ENCODE data around the gene P2RY6. TPM values are rescaled to one million over a fixed set of nuclear protein-coding genes. Genes with fewer than 3 reads are reported as not detected.

Gene P2RY6
- total RNA-seq, 1 donor from 2014 or later: 0.74 TPM

DNA sequence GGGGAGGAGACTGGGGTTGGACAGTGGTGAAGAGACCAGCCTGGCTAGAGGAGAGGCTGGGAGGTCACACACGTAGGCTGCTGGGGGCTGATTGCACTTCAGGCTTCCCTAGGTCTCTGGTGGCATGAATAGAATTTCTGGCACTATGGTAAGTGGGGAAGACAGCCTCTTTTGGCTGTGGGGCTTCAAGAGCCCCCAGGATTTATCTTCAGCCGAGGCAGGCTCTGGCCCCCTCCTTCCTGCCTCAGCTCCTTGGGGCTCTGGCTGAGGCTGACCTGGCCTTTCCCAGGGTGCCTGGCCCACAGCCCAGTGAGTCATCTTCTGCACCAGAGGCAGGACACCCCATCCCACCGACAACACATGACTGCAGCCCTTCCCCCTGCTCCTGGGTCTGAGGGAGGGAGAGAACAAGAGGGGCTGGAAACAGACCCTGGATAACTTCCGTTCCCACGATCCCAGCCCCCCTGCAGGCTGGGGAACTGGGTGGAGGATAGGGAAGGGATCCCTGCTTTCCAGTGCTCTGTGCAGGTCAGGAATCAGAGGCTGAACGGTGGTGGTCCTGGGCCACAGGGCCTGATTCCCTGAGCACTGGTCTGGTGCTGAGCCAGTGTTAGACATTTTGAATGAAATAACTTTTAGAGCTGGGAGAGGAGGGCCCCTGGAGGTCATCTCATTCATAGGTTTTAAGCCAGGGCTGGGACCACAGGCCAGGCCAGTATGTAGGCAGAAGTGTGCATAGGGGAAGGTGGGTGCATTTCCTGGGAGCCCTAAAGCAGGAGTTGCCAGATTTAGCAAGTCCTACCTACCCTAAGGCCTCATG, 62.5 kb downstream of the P2RY6 start:
- no peaks in the 10 kb centered on the region for H3K9me3 Mint-ChIP-seq (ENCODE audit: unreplicated experiment)
- peaks cover 48% of the 10 kb centered on the region for H3K4me1 Mint-ChIP-seq (ENCODE audit: unreplicated experiment)
- no peak overlapping the region for H3K4me3 Mint-ChIP-seq (ENCODE audit: unreplicated experiment)
- peak overlapping the region; percentile 76 for H3K27ac Mint-ChIP-seq (ENCODE audit: unreplicated experiment)
- TF ChIP-seq, protein P1, sequence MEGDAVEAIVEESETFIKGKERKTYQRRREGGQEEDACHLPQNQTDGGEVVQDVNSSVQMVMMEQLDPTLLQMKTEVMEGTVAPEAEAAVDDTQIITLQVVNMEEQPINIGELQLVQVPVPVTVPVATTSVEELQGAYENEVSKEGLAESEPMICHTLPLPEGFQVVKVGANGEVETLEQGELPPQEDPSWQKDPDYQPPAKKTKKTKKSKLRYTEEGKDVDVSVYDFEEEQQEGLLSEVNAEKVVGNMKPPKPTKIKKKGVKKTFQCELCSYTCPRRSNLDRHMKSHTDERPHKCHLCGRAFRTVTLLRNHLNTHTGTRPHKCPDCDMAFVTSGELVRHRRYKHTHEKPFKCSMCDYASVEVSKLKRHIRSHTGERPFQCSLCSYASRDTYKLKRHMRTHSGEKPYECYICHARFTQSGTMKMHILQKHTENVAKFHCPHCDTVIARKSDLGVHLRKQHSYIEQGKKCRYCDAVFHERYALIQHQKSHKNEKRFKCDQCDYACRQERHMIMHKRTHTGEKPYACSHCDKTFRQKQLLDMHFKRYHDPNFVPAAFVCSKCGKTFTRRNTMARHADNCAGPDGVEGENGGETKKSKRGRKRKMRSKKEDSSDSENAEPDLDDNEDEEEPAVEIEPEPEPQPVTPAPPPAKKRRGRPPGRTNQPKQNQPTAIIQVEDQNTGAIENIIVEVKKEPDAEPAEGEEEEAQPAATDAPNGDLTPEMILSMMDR (IDR thresholded peaks at IDR 0.05; ENCODE audit: unreplicated experiment): no peak
- H3K27me3 Mint-ChIP-seq (ENCODE audit: unreplicated experiment): peaks cover 10% of the 10 kb centered on the region
- peaks cover 10% of the 10 kb centered on the region for H3K36me3 Mint-ChIP-seq (ENCODE audit: low read depth, unreplicated experiment)
- DNase-seq (ENCODE audit: low spot score): peak; percentile 33

DNA sequence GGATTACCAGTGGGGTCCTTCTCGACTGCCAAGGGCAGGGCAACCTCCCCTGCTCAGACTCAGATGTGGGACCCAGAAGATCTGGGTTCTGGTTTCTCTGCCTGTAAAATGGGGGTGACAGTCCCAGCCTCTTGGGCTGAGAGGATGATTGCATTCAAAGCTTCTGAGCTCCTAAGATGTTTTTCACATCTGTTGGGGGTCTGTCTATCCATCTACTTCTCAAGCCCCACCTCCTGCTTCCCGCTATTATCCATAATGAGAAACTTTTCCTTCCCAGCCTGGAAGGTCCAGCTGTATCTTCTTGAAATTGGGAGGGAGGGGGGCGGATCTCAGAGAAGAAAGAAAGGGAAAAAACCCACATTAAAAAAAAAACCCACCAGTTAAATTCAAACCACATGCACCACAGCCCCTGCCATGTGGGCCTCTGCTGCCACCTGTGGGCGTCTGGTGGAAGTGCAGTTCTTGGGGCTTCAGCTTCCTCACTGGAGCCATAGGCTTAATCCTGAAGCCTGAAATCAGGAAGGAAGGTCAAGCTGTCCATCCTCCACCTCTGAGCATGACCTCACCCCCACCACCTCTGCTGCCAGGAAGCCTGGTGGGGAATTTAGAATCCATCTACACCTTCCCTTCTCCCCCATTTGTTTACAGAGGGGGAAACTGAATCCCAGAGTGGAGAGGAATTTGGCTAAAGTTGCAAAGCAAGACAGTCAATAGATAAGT, 63.2 kb downstream of the P2RY6 start:
- H3K27ac Mint-ChIP-seq (ENCODE audit: unreplicated experiment): peak overlapping the region; percentile 42
- TF ChIP-seq, protein P1 (IDR thresholded peaks at IDR 0.05; ENCODE audit: unreplicated experiment): peak; percentile 89
- no peak overlapping the region for H3K4me3 Mint-ChIP-seq (ENCODE audit: unreplicated experiment)
- H3K4me1 Mint-ChIP-seq (ENCODE audit: unreplicated experiment): peaks cover 46% of the 10 kb centered on the region
- DNase-seq (ENCODE audit: low spot score): peak; percentile 98
- peaks cover 10% of the 10 kb centered on the region for H3K36me3 Mint-ChIP-seq (ENCODE audit: low read depth, unreplicated experiment)
- peaks cover 11% of the 10 kb centered on the region for H3K27me3 Mint-ChIP-seq (ENCODE audit: unreplicated experiment)
- no peaks in the 10 kb centered on the region for H3K9me3 Mint-ChIP-seq (ENCODE audit: unreplicated experiment)

DNA sequence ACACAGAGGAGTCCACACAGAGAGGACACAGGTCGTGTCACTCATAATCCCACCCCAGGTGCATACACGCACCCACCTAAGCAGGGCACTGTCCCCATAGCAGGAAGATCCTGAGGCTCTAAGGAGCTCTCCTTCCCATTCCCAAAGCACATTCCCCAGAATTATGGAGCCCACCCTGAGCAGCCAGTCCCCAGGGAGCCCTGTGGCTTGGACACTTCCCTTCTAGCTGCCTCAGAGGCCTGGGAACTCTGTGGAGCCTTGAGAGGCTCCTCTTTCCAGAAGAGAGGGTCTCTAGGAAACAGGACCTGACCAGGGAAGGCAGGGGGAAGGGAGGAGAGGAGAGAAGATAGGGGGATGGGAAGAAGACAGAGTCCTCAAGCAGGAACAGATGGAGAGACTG, 65.7 kb downstream of the P2RY6 start:
- no peak for DNase-seq (ENCODE audit: low spot score)
- Mint-ChIP-seq H3K36me3 (ENCODE audit: low read depth, unreplicated experiment) (peaks cover 17% of the 10 kb centered on the region), H3K27ac (ENCODE audit: unreplicated experiment) (no peak overlapping the region), H3K27me3 (ENCODE audit: unreplicated experiment) (peaks cover 20% of the 10 kb centered on the region), H3K9me3 (ENCODE audit: unreplicated experiment) (no peaks in the 10 kb centered on the region), H3K4me3 (ENCODE audit: unreplicated experiment) (no peak overlapping the region), H3K4me1 (ENCODE audit: unreplicated experiment) (peaks cover 36% of the 10 kb centered on the region)
- TF ChIP-seq, protein P1 (IDR thresholded peaks at IDR 0.05; ENCODE audit: unreplicated experiment): no peak

DNA sequence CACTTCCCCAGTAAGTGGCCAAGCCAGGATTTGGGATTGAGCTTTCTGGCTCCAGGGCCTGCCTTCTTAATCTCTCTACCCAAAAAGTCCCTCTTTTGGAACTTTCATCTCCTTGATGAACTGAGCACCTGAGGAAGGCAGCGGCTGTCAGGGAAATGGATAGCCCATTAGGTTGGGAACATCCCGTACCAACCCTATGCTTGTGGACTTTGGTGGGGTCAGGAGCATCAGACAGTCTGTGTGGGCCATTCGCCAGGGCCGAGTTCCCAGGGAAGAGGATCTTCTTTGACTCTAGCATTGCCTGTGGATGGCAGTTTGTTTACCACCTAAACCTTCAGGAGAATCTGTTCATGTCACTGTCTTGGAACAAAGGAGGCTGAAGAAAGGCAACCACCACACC, 66.1 kb downstream of the P2RY6 start:
- no peak for DNase-seq (ENCODE audit: low spot score)
- TF ChIP-seq, protein P1 (IDR thresholded peaks at IDR 0.05; ENCODE audit: unreplicated experiment): no peak
- Mint-ChIP-seq H3K4me3 (ENCODE audit: unreplicated experiment) (no peak overlapping the region), H3K36me3 (ENCODE audit: low read depth, unreplicated experiment) (peaks cover 17% of the 10 kb centered on the region), H3K4me1 (ENCODE audit: unreplicated experiment) (peaks cover 31% of the 10 kb centered on the region), H3K27me3 (ENCODE audit: unreplicated experiment) (peaks cover 20% of the 10 kb centered on the region), H3K27ac (ENCODE audit: unreplicated experiment) (no peak overlapping the region), H3K9me3 (ENCODE audit: unreplicated experiment) (no peaks in the 10 kb centered on the region)

DNA sequence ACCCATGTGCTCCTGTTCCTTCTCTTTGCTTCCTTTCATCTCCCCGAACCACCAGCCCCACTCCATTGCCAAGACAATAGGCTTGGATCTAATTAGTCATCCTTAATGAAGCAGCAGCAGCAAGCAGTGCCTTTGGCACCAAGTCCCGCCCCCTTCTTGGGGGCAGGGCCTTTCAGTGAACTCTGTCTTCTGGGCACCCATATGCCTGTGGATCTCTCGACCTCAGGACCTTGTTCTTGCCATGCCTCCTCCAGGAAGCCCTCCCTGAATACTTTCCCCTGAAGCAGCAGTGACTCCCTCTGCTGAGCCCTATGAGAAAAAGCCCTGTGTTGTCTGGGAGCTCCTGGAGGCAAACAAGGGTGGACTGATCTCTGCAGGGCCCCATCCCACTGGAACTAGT, 68.0 kb downstream of the P2RY6 start:
- TF ChIP-seq, protein P1 (IDR thresholded peaks at IDR 0.05; ENCODE audit: unreplicated experiment): no peak
- DNase-seq (ENCODE audit: low spot score): no peak
- H3K9me3 Mint-ChIP-seq (ENCODE audit: unreplicated experiment): no peaks in the 10 kb centered on the region
- H3K4me3 Mint-ChIP-seq (ENCODE audit: unreplicated experiment): no peak overlapping the region
- peaks cover 17% of the 10 kb centered on the region for H3K36me3 Mint-ChIP-seq (ENCODE audit: low read depth, unreplicated experiment)
- H3K4me1 Mint-ChIP-seq (ENCODE audit: unreplicated experiment): peaks cover 16% of the 10 kb centered on the region
- peaks cover 20% of the 10 kb centered on the region for H3K27me3 Mint-ChIP-seq (ENCODE audit: unreplicated experiment)
- no peak overlapping the region for H3K27ac Mint-ChIP-seq (ENCODE audit: unreplicated experiment)
